DLD1 (cell line): Measurements from ENCODE around the gene RBM18.

Source experiments
- in situ Hi-C: cut with HindIII; loops from 2 replicates; pipeline ENCODE4 v1.10.0; 2017; ENCODE audit warnings: low sequenced_read_pairs

The RBM18 gene

GRCh38 chr9:122261469-122261881, 3.2 kb downstream of the RBM18 start:
- in situ Hi-C loops, result no loop called here

GRCh38 chr9:122258886-122259415, 5.7 kb downstream of the RBM18 start:
- in situ Hi-C loops, result no loop called here

GRCh38 chr9:122256206-122256605, 8.4 kb downstream of the RBM18 start:
- in situ Hi-C loops, result no loop called here

DNA sequence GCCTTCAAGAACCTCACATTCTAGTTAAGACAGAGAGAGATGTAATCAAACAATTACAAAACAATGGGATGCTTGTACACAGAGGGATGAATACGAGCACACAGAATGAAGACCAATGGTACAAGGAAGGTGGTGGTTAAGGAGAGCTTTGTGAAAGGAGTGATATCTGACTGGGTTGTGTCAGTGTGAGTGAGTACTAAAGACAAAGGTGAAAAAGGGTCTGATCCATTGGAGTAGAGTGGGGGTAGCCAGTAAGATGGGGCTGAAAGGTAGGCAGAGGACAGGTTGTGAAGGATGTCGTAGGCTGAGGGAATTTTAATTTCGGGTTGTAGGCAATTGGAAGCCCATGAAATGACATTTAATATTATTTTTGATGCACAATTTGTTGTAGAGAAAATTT, 9.9 kb downstream of the RBM18 start:
- in situ Hi-C loops, result no loop called here

GRCh38 chr9:122252796-122253195, 11.8 kb downstream of the RBM18 start:
- in situ Hi-C loops, result no loop called here

DNA sequence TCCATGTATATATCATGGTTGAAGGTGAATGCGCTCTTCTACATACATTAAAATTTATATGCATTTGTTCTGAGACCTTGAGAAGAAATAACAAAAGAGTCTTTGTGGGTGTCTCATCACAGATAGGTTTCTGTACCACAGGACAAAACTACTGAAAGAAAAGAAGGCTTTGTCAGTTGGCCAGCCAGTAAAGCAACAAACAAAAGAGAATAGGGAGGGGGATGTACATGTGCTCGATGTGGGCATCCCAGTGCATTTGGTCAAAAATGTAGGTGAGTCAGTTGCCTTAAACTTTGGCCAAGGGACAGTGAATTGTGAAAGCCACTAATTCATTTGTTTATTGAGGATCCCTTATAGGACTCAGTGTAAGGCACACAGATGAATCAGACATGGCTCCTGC, 13.3 kb downstream of the RBM18 start:
- in situ Hi-C loops, result no loop called here

DNA sequence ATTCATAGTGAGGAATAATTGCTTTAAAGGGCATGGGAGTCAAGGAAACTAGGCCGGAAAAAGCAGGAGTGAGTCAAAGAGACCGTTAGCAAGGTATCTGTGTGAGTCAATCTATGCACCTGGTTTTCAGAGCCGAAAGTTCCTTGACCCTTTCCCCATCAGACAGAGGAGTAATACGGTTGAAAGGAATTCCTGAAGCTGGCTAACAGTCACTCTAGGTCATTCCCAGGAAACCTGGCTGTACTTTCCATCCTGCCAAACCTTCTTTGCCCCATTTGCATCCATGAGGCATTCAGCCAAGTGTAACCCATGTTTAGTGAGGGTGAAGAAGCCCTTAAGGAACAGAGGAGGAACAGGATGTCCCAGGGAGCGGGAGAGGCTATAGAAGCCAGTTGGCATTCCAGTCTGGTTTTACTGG, 16.2 kb downstream of the RBM18 start:
- in situ Hi-C loops, result no loop called here

GRCh38 chr9:122246666-122247065, 18.0 kb downstream of the RBM18 start:
- in situ Hi-C loops, result no loop called here

GRCh38 chr9:122244349-122244748, 20.3 kb downstream of the RBM18 start:
- in situ Hi-C loops, result no loop called here

- in situ Hi-C loops, result no loop called here
Measured at GRCh38 chr9:122239722-122240121, 24.9 kb downstream of the RBM18 start.

DNA sequence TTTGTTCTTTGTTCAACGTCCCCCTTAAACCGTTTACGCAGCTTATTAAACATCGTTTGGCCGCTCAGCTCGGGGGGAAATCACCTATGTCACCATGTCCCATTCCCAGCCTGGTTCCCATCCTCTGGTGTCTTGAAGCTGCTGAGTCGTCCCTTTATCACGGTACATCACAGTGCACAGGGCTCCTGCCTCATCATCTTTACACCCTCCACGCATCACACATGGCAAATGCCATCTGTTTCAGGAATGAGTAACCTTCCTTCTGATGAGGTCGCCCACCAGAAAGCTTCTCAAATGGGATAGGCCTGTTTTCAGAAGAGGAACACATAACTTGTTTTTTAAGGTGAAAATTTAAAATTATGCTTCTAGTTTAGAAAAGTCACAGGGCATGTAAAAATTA, 28.0 kb downstream of the RBM18 start:
- in situ Hi-C loops, result no loop called here

- in situ Hi-C loops, result no loop called here
Measured at GRCh38 chr9:122234022-122234748, 30.5 kb downstream of the RBM18 start.

DNA sequence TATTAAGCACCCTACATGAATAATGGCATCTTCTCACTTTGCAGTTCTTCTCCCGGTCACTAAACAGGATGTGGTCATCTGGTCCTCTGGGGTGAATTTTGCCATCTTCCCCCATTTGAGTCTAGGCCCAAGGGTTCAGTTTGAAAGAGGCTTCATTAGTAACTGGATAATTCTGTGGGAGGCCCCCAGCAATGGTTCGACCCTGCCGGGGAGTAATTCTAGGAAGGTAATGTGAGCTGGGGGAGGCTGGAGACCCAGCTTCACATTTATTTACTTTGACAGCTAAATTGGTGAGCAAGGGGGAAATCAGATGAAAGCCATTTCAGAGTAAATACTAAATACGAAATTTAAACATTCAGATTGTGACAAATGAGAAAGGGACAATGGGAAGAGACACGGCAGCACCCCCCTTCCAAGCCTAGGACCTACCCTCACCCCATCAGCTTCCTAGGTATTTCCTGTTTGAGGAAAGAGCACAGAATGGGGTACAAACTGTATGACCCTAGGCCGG, 31.8 kb downstream of the RBM18 start:
- in situ Hi-C loops, result no loop called here

- in situ Hi-C loops, result no loop called here
Measured at GRCh38 chr9:122229485-122229837, 35.2 kb downstream of the RBM18 start.

- in situ Hi-C loops, result no loop called here
Measured at GRCh38 chr9:122228568-122229484, 35.8 kb downstream of the RBM18 start, which contains the start of gene LHX6. Gene LHX6, minus strand, starts transcription at chr9:122228957. Its CDS starts 217 bp downstream, at chr9:122228740.

GRCh38 chr9:122228191-122228567, 36.5 kb downstream of the RBM18 start:
- in situ Hi-C loops, result no loop called here

GRCh38 chr9:122227575-122227900, 37.1 kb downstream of the RBM18 start:
- in situ Hi-C loops, result no loop called here

DNA sequence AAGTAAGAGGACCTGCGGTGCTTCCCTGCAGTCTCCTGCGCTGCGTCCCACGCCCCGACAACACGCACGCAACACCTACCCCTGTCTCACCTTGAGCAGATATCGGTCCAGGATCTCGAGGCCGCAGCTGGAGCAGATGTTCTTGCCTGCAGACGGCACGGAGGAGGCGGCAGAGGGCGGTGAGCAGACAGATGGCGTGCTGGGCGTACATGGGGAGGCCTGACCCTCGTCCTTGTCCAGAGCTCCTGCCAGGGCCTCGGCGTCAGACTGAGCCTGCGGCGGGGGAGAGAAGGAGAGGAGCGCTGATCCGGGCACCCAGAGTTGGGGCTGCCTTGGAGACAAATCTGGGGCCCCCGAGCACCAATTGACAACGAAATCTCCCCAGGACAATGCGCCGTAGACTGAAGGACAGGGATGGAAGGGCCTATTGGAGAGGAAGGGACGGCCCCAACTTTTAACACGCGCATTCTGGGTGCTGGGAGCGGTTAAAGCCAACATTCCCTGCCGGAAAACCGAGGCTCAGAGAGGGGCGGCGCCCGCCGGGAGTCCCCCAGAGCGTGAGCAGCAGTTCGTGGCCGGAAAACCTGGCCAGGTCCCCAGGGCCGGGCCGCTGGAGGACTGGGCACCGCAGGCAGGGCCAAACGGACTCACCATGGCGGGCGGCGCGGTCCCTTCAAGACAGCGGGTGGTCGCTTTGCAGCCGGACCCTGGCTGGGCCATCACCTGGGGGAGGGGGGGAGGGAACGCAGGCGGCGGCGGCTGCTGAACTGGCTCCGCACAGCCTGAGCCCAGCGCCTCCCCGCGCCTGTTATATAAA, 37.7 kb downstream of the RBM18 start:
- in situ Hi-C loops, result no loop called here

- in situ Hi-C loops, result no loop called here
Measured at GRCh38 chr9:122226142-122226757, 38.4 kb downstream of the RBM18 start.

DNA sequence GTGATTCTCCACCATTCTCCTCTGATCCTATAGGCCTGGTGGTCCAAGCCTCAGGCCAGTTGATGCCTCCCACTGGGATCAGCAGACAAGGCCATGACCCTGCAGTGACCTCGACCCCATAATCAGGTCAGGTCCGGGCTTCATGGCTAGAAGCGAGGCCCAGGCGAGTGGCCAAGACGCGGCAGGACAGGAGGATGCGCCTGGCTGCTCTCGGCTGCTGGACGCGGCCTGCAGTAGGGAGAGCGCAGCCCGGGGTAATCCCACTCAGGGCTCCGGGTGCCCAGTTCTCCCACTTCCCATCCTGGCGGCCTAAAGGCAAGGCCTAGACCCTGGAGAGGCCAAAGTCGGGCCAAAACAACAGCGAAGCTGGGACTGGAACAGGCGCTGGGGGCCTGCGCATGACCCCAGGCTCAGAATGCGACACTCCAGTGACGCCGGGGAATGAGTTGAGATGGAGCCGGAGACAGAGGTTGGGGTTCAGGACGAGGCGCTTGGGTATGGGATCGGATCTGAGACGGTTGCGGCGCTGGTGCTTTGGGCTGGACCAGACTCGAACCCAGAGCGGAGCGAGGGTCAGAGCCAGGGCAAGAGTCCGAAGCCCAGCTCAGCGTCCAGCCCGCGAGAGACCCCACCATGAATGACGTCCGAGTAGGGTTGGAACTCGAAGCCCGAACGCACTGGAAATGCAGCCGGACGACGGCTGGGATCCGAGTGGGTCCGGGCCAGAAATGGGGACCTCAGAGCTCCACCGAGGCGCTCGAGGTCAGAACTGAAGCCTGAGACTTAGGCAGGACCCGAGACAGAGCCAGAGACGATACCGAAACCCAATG, 39.1 kb downstream of the RBM18 start:
- in situ Hi-C loops, result no loop called here
